SK-N-SH (cell line): ENCODE results near the gene APPL2. TPM values are rescaled to one million over a fixed set of nuclear protein-coding genes. Genes with fewer than 3 reads are reported as not detected.

Experiments
- CTCF ChIA-PET: fragments of 300-600, 350-600 bp; formaldehyde crosslinking; extraction: SDS; loops from one replicate; lab custom pipeline; 2021; lab: Yijun Ruan, JAX
- POLR2A ChIA-PET: fragments of 350-600 bp; sonication (Branson Sonifier 250); formaldehyde crosslinking; extraction: SDS; loops from one replicate; lab custom pipeline; 2020; ENCODE audit warnings: antibody characterized with exemption, inconsistent platforms; lab: Yijun Ruan, JAX
- DNase-seq: peaks from one replicate; pipeline ENCODE4 v3.0.0; 2012
- H2AFZ ChIP-seq: fragments of 200-600 bp; sonication (generic); 2 replicates; pipeline ENCODE4 v1.8.1; 2016; ENCODE audit warnings: antibody characterized with exemption, mild to moderate bottlenecking, low read depth
- H3F3A ChIP-seq: fragments of 200-600 bp; sonication (generic); replicated peaks from 2 replicates; pipeline ENCODE3; 2016; ENCODE audit warnings: antibody characterized with exemption, mild to moderate bottlenecking; ENCODE audit not compliant: insufficient read depth
- H3K27ac ChIP-seq, 2 experiments: fragments of 200-500 bp in 1 of 2; fragments of 200-600 bp in 1 of 2; sonication (Bioruptor generic) in 1 of 2; sonication (generic), shearing (Covaris generic) in 1 of 2; 2 replicates each; pipeline versions ENCODE4 v1.5.1 to v1.6.1; 2014 to 2016; ENCODE audit warnings: low read depth in 2 of 2, inconsistent platforms in 1 of 2, low read length in 1 of 2, mild to moderate bottlenecking in 1 of 2, mixed read lengths in 1 of 2
- H3K27me3 ChIP-seq: fragments of 200-600 bp; sonication (generic), shearing (Covaris generic); 2 replicates; pipeline ENCODE4 v1.6.1; 2016; ENCODE audit warnings: mixed run types; ENCODE audit not compliant: insufficient read depth
- H3K36me3 ChIP-seq, 2 experiments: fragments of 200-500 bp in 1 of 2; fragments of 200-600 bp in 1 of 2; sonication (Bioruptor generic) in 1 of 2; sonication (generic) in 1 of 2; replicated peaks in 1 of 2; 2 replicates each; pipeline versions ENCODE3 to v1.5.1; 2014 to 2016; ENCODE audit warnings: low read length in 1 of 2, mild to moderate bottlenecking in 1 of 2; ENCODE audit not compliant: insufficient read depth in 2 of 2, control insufficient read depth in 1 of 2
- H3K4me1 ChIP-seq, 2 experiments: fragments of 200-500 bp in 1 of 2; fragments of 200-600 bp in 1 of 2; sonication (Bioruptor generic) in 1 of 2; sonication (generic), shearing (Covaris generic) in 1 of 2; 2 replicates each; pipeline versions ENCODE4 v1.5.1 to v1.6.1; 2014 to 2016; ENCODE audit warnings: low read depth in 1 of 2, low read length in 1 of 2, mixed run types in 1 of 2; ENCODE audit not compliant: insufficient read depth in 2 of 2, control insufficient read depth in 1 of 2
- H3K4me2 ChIP-seq: fragments of 200-600 bp; sonication (generic), shearing (Covaris generic); 2 replicates; pipeline ENCODE4 v1.6.1; 2017; ENCODE audit warnings: mixed run types
- H3K4me3 ChIP-seq, 2 experiments: fragments of 200-500 bp in 1 of 2; fragments of 200-600 bp in 1 of 2; sonication (Bioruptor generic) in 1 of 2; sonication (generic), shearing (Covaris generic) in 1 of 2; 2 replicates each; pipeline versions ENCODE4 v1.5.1 to v1.8.1; 2014 to 2016; ENCODE audit warnings: low read depth in 2 of 2, inconsistent platforms in 1 of 2, low read length in 1 of 2, mild to moderate bottlenecking in 1 of 2, mixed read lengths in 1 of 2, moderate library complexity in 1 of 2
- H3K79me2 ChIP-seq: fragments of 200-600 bp; sonication (generic); 2 replicates; pipeline ENCODE4 v1.8.1; 2017; ENCODE audit warnings: mild to moderate bottlenecking; ENCODE audit not compliant: insufficient read depth
- H3K9ac ChIP-seq: fragments of 200-600 bp; sonication (generic); 2 replicates; pipeline ENCODE4 v1.6.1; 2017; ENCODE audit warnings: mixed run types
- H3K9me2 ChIP-seq: fragments of 200-600 bp; sonication (generic); 2 replicates; pipeline ENCODE4 v1.6.1; 2017; ENCODE audit warnings: mixed run types
- H3K9me3 ChIP-seq: fragments of 200-600 bp; sonication (generic); 2 replicates; pipeline ENCODE4 v1.6.1; 2017; ENCODE audit warnings: mixed run types, mild to moderate bottlenecking, moderate library complexity
- H4K20me1 ChIP-seq: fragments of 200-600 bp; sonication (generic); 2 replicates; pipeline ENCODE4 v1.6.1; 2017; ENCODE audit warnings: mild to moderate bottlenecking, mixed run types; ENCODE audit not compliant: insufficient read depth
- EZH2phosphoT487 ChIP-seq: fragments of 200-600 bp; sonication (generic); IDR thresholded peaks from 2 replicates; pipeline ENCODE4 v1.6.1; 2017; ENCODE audit warnings: low read depth, mixed run types, mild to moderate bottlenecking, antibody characterized with exemption, moderate library complexity, borderline replicate concordance
- GATA2 ChIP-seq: sonication (generic); formaldehyde crosslinking; IDR thresholded peaks from 2 replicates; pipeline ENCODE4 v1.5.0; 2020; ENCODE audit warnings: mild to moderate bottlenecking, missing genetic modification reagents
- JUND ChIP-seq: IDR thresholded peaks from 2 replicates; pipeline ENCODE4 v1.4.0; 2012
- WGBS: methylation state at CpG from one replicate; pipeline ENCODE4 v1.1.6; 2017; ENCODE audit warnings: low lambda C conversion rate; 5-methylcytosine and 5-hydroxymethylcytosine counted together
- polyA plus RNA-seq, 3 experiments: library from polyadenylated mRNA; depleted of rRNA; stranded (reverse); fragments of >200 nt; gene quantifications; 2 replicates each; pipeline ENCODE4 v1.2.3, GENCODE V29; 2012
- TF ChIP-seq, protein P1 (sequence below): IDR thresholded peaks from 2 replicates; pipeline ENCODE4 v1.4.0; 2012; ENCODE audit warnings: low read depth, borderline replicate concordance
- TF ChIP-seq, protein P2 (sequence below): IDR thresholded peaks from 2 replicates; pipeline ENCODE4; 2012
- TF ChIP-seq, protein P3 (sequence below): fragments of 200-600 bp; sonication (generic); IDR thresholded peaks from 2 replicates; pipeline ENCODE4 v1.6.1; 2017; ENCODE audit warnings: antibody characterized with exemption, mild to moderate bottlenecking, moderate library complexity

Gene APPL2
- polyA plus RNA-seq, 1 of the 3 experiments (the other 2 are of a cell fraction), result 59.2 TPM

DNA sequence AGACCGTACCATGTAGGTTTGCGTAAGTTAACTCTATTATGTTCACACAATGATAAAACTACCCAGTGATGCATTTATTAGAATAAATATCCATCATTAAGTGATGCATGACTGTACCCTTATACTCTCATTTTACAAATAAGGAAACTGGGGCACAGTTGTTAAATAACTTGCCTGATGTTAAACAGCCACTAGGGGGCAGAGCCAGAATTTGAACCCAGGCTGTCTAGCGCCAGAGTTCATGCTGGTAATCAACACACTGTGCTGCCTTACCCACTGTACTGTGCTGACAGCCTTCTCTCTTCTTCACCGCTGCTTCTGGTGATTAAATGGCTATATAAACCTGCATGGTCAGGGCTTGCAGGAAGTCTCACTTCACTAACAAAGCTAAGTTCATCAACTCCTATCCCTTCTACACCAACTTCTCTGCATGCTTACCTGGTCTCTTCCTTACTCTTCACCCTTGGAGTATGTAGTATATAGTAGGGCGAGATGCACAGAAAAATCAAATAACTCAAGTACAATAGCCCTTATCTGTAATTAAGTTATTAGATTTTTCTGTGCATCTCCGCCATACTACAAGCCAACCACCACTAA lies 43.6 kb upstream of the APPL2 start (continued):
- TF ChIP-seq, protein P1, sequence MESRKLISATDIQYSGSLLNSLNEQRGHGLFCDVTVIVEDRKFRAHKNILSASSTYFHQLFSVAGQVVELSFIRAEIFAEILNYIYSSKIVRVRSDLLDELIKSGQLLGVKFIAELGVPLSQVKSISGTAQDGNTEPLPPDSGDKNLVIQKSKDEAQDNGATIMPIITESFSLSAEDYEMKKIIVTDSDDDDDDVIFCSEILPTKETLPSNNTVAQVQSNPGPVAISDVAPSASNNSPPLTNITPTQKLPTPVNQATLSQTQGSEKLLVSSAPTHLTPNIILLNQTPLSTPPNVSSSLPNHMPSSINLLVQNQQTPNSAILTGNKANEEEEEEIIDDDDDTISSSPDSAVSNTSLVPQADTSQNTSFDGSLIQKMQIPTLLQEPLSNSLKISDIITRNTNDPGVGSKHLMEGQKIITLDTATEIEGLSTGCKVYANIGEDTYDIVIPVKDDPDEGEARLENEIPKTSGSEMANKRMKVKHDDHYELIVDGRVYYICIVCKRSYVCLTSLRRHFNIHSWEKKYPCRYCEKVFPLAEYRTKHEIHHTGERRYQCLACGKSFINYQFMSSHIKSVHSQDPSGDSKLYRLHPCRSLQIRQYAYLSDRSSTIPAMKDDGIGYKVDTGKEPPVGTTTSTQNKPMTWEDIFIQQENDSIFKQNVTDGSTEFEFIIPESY, result no peak
- no peak for TF ChIP-seq EZH2phosphoT487
- TF ChIP-seq, protein P2, sequence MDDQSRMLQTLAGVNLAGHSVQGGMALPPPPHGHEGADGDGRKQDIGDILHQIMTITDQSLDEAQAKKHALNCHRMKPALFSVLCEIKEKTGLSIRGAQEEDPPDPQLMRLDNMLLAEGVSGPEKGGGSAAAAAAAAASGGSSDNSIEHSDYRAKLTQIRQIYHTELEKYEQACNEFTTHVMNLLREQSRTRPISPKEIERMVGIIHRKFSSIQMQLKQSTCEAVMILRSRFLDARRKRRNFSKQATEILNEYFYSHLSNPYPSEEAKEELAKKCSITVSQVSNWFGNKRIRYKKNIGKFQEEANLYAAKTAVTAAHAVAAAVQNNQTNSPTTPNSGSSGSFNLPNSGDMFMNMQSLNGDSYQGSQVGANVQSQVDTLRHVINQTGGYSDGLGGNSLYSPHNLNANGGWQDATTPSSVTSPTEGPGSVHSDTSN, result no peak
- TF ChIP-seq, all 33 proteins: peak for 3

DNA sequence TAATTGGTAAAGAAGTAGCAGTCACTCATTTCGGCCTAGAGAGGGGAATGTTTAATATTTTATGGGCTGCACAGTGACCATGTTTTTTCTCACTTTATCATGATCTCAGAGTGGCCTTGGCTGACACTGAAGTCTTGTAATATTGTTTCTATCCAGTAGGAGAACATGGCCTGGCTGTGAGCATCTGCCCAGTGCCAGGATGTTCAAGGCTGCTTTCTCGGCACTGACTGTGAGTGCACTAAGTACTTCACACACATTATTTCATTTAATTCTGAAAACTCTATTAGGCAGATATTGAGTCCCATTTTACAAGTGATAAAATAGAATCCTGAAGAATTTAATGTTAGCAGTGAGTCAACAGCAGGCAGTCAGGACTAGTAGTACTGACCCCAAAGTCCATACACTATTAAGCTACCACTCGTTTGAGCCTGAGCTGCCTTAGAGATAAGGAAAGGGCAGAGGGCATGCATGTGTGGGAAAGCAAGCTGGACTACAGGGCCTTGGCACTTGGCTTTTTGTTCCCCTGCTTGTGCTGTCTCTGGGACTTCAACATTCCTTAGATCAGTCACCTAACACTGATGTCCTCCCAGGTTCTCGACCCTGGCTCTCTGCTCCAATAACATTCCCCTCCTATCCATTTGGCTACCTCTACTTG lies 42.2 kb upstream of the APPL2 start:
- H3K4me2 ChIP-seq, result no peak overlapping the region
- no peaks in the 10 kb centered on the region for H3K9me2 ChIP-seq
- no peak for TF ChIP-seq GATA2
- TF ChIP-seq, protein P3, sequence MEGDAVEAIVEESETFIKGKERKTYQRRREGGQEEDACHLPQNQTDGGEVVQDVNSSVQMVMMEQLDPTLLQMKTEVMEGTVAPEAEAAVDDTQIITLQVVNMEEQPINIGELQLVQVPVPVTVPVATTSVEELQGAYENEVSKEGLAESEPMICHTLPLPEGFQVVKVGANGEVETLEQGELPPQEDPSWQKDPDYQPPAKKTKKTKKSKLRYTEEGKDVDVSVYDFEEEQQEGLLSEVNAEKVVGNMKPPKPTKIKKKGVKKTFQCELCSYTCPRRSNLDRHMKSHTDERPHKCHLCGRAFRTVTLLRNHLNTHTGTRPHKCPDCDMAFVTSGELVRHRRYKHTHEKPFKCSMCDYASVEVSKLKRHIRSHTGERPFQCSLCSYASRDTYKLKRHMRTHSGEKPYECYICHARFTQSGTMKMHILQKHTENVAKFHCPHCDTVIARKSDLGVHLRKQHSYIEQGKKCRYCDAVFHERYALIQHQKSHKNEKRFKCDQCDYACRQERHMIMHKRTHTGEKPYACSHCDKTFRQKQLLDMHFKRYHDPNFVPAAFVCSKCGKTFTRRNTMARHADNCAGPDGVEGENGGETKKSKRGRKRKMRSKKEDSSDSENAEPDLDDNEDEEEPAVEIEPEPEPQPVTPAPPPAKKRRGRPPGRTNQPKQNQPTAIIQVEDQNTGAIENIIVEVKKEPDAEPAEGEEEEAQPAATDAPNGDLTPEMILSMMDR, result peak; percentile 42
- TF ChIP-seq JUND, result no peak
- TF ChIP-seq, all 33 proteins: peak for 1
- H3K27me3 ChIP-seq, result no peaks in the 10 kb centered on the region
- H3K36me3 ChIP-seq, result no peaks in the 10 kb centered on the region
- ChIA-PET POLR2A (no interaction called here), CTCF (interaction anchor here (0.7 kb wide), 1 partner anchor 47 kb away, joined by 3 read pairs; no protein-coding TSS in a partner anchor)
- WGBS, result 77% methylated on average over 4 of the region's 4 CpGs
- no peaks in the 10 kb centered on the region; the same call in 1 of the 2 replicates for H3K79me2 ChIP-seq
- H2AFZ ChIP-seq, result no peak overlapping the region
- no peaks in the 10 kb centered on the region for H4K20me1 ChIP-seq
- H3K4me3 ChIP-seq, result no peak overlapping the region
- H3K9ac ChIP-seq, result no peak overlapping the region
- no peak overlapping the region for H3K27ac ChIP-seq
- peaks cover 0 to 3% of the 10 kb centered on the region in 2 experiments; a peak in 1 of 4 replicates for H3K4me1 ChIP-seq
- H3F3A ChIP-seq, result no peaks in the 10 kb centered on the region
- H3K9me3 ChIP-seq, result no peaks in the 10 kb centered on the region
- DNase-seq, result peak; percentile 11
